Gastroesophageal sphincter (tissue), 3 donors: ENCODE data around the gene TSSK1B.

ENCODE experiments used
- EP300 ChIP-seq: sonication (generic); formaldehyde crosslinking; IDR thresholded peaks from one replicate; pipeline ENCODE4 v1.6.1; 2017; ENCODE audit warnings: antibody characterized with exemption, mild to moderate bottlenecking
- POLR2A ChIP-seq, 2 donors: fragments of 450-650 bp; IDR thresholded peaks; one replicate each; pipeline ENCODE4 v1.6.1; 2017; ENCODE audit warnings: antibody characterized with exemption in 2 of 2, mild to moderate bottlenecking in 2 of 2, moderate library complexity in 1 of 2
- POLR2AphosphoS5 ChIP-seq: sonication (generic); formaldehyde crosslinking; IDR thresholded peaks from one replicate; pipeline ENCODE4 v1.6.1; 2017; ENCODE audit warnings: antibody characterized with exemption
- TF ChIP-seq, protein P1 (sequence below), 4 experiments: fragments of 200-600 bp in 2 of 4; fragments of 450-650 bp in 2 of 4; sonication (generic) in 1 of 4; IDR thresholded peaks; one replicate each; pipeline ENCODE4 v1.5.1; 2017 to 2019; ENCODE audit warnings: antibody characterized with exemption in 4 of 4, mild to moderate bottlenecking in 2 of 4, moderate library complexity in 2 of 4

DNA sequence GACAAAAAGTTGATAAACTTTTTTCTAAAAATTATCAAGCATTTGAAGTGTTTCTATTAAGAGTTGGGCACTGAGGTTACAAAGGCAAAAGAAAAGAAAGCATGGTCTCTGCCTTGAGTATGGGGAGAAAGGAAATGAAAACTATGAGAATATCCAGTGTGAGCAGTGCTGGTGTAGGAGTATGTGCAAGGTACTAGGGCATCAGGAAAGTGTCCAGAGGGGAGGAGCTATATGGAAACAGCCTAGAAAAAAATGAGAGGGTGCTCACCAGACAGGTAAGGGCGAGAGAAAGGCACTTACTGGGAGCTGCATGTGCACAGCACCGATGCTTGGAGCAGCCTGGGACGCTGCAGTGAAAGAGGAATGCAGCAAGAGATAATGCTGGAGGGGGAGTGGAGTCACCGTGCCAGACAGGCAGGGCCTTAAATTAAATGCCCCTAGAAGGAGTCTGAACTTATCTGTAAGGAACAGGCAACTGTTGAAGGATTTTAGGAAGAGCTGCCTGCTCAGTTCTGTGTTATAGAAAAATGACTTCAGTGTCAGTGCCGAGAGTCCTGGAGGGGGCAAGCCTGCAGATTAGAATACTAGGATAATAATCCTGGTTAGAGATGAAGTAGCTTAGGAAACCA is 39.4 kb upstream of the TSSK1B start:
- TF ChIP-seq, protein P1, sequence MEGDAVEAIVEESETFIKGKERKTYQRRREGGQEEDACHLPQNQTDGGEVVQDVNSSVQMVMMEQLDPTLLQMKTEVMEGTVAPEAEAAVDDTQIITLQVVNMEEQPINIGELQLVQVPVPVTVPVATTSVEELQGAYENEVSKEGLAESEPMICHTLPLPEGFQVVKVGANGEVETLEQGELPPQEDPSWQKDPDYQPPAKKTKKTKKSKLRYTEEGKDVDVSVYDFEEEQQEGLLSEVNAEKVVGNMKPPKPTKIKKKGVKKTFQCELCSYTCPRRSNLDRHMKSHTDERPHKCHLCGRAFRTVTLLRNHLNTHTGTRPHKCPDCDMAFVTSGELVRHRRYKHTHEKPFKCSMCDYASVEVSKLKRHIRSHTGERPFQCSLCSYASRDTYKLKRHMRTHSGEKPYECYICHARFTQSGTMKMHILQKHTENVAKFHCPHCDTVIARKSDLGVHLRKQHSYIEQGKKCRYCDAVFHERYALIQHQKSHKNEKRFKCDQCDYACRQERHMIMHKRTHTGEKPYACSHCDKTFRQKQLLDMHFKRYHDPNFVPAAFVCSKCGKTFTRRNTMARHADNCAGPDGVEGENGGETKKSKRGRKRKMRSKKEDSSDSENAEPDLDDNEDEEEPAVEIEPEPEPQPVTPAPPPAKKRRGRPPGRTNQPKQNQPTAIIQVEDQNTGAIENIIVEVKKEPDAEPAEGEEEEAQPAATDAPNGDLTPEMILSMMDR (IDR thresholded peaks at IDR 0.05), result no peak
- TF ChIP-seq POLR2AphosphoS5, result no peak
- no peak for TF ChIP-seq POLR2A (IDR thresholded peaks at IDR 0.05)
- TF ChIP-seq EP300, result no peak
